DOHH2 (cell line): ENCODE data around the gene FTO.

Source experiments
- H3F3A ChIP-seq: fragments of 200-600 bp; sonication (generic), shearing (Covaris generic); 2 replicates; pipeline ENCODE4 v1.6.0; 2016; ENCODE audit warnings: antibody characterized with exemption, mild to moderate bottlenecking; ENCODE audit not compliant: control insufficient read depth, insufficient read depth
- H3K27ac ChIP-seq: fragments of 200-600 bp; sonication (generic); 2 replicates; pipeline ENCODE4 v1.5.1; 2014; ENCODE audit warnings: low read depth, mild to moderate bottlenecking, low read length, moderate library complexity
- H3K27me3 ChIP-seq: fragments of 200-600 bp; sonication (generic); 2 replicates; pipeline ENCODE4 v1.6.1; 2014; ENCODE audit warnings: mild to moderate bottlenecking, low read length, mixed read lengths; ENCODE audit not compliant: control insufficient read depth
- H3K36me3 ChIP-seq: fragments of 200-600 bp; sonication (generic); 2 replicates; pipeline ENCODE4 v1.6.1; 2014; ENCODE audit warnings: mild to moderate bottlenecking, low read length, moderate library complexity, mixed read lengths; ENCODE audit not compliant: control insufficient read depth
- H3K4me1 ChIP-seq: fragments of 200-600 bp; sonication (generic); 2 replicates; pipeline ENCODE4 v1.6.1; 2014; ENCODE audit warnings: mild to moderate bottlenecking, low read length, mixed read lengths; ENCODE audit not compliant: control insufficient read depth
- H3K4me2 ChIP-seq: fragments of 200-600 bp; sonication (generic); 2 replicates; pipeline ENCODE4 v1.6.0; 2014; ENCODE audit warnings: mild to moderate bottlenecking, low read length, moderate library complexity
- H3K4me3 ChIP-seq: fragments of 200-600 bp; sonication (generic); 2 replicates; pipeline ENCODE4 v1.5.1; 2014; ENCODE audit warnings: mild to moderate bottlenecking, low read length, mixed read lengths
- H3K79me2 ChIP-seq: fragments of 200-600 bp; sonication (generic); 2 replicates; pipeline ENCODE4 v1.6.1; 2014; ENCODE audit warnings: mild to moderate bottlenecking, low read length, mixed read lengths; ENCODE audit not compliant: control insufficient read depth
- H3K9me2 ChIP-seq: fragments of 200-600 bp; sonication (generic); replicated peaks from 2 replicates; pipeline ENCODE4 v1.6.1; 2014; ENCODE audit warnings: mild to moderate bottlenecking, low read length, mixed read lengths; ENCODE audit not compliant: control insufficient read depth
- H3K9me3 ChIP-seq: fragments of 200-600 bp; sonication (generic); 2 replicates; pipeline ENCODE4 v1.6.1; 2014; ENCODE audit warnings: antibody characterized with exemption, low read length, mixed read lengths; ENCODE audit not compliant: control insufficient read depth, insufficient read depth
- H4K20me1 ChIP-seq: fragments of 200-600 bp; sonication (generic); 2 replicates; pipeline ENCODE4 v1.6.0; 2014; ENCODE audit warnings: low read depth, mild to moderate bottlenecking, antibody characterized with exemption, low read length, moderate library complexity; ENCODE audit not compliant: control insufficient read depth, insufficient read depth
- EZH2phosphoT487 ChIP-seq: fragments of 200-600 bp; sonication (generic); IDR thresholded peaks from 2 replicates; pipeline ENCODE4 v1.6.1; 2017; ENCODE audit warnings: borderline replicate concordance, mild to moderate bottlenecking, antibody characterized with exemption, low read length, moderate library complexity, mixed read lengths
- TF ChIP-seq, protein P1 (sequence below): fragments of 200-600 bp; sonication (generic); IDR thresholded peaks from one replicate; pipeline ENCODE4 v1.5.1; 2014; ENCODE audit warnings: antibody characterized with exemption, mild to moderate bottlenecking, low read depth, low read length; ENCODE audit not compliant: poor library complexity, severe bottlenecking

The FTO gene

DNA sequence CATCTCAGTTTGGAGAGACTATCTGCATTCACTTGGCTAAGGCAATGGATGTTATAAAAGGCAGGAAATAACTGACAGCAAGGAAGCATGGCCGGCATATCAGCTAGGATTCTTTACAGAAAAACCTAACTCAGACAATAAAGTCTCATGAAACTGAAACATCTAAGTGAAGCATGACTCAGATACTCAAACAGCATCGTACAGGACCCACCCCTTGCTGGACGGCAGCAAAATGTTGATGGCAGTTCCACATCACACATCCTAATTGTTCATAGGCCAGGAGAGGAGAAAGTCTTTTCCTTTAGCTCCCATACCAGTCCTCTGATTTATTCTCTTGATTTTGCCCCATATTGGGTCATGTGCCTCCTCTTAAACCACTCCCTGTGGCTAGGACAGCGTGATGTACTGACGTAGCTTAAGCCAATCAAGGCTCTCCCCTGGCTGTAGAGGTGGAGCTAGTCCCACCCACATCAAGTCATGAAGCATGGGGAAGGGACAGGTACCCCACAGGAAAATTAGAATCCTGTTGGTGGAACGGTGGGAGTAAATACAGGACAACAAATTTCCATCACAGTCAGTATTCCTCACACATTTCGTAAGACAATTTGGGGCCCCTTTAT lies 403.7 kb downstream of the FTO start:
- Histone ChIP-seq H3K27me3 (no peaks in the 10 kb centered on the region), H3K9me3 (no peaks in the 10 kb centered on the region), H3K4me1 (no peaks in the 10 kb centered on the region), H3K4me2 (no peak overlapping the region), H3K27ac (no peak overlapping the region), H3K79me2 (no peaks in the 10 kb centered on the region), H3F3A (no peaks in the 10 kb centered on the region), H3K36me3 (no peaks in the 10 kb centered on the region), H3K4me3 (no peak overlapping the region), H4K20me1 (no peaks in the 10 kb centered on the region), H3K9me2 (no peaks in the 10 kb centered on the region)
- TF ChIP-seq, protein P1, sequence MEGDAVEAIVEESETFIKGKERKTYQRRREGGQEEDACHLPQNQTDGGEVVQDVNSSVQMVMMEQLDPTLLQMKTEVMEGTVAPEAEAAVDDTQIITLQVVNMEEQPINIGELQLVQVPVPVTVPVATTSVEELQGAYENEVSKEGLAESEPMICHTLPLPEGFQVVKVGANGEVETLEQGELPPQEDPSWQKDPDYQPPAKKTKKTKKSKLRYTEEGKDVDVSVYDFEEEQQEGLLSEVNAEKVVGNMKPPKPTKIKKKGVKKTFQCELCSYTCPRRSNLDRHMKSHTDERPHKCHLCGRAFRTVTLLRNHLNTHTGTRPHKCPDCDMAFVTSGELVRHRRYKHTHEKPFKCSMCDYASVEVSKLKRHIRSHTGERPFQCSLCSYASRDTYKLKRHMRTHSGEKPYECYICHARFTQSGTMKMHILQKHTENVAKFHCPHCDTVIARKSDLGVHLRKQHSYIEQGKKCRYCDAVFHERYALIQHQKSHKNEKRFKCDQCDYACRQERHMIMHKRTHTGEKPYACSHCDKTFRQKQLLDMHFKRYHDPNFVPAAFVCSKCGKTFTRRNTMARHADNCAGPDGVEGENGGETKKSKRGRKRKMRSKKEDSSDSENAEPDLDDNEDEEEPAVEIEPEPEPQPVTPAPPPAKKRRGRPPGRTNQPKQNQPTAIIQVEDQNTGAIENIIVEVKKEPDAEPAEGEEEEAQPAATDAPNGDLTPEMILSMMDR = no peak
- TF ChIP-seq EZH2phosphoT487 = no peak

DNA sequence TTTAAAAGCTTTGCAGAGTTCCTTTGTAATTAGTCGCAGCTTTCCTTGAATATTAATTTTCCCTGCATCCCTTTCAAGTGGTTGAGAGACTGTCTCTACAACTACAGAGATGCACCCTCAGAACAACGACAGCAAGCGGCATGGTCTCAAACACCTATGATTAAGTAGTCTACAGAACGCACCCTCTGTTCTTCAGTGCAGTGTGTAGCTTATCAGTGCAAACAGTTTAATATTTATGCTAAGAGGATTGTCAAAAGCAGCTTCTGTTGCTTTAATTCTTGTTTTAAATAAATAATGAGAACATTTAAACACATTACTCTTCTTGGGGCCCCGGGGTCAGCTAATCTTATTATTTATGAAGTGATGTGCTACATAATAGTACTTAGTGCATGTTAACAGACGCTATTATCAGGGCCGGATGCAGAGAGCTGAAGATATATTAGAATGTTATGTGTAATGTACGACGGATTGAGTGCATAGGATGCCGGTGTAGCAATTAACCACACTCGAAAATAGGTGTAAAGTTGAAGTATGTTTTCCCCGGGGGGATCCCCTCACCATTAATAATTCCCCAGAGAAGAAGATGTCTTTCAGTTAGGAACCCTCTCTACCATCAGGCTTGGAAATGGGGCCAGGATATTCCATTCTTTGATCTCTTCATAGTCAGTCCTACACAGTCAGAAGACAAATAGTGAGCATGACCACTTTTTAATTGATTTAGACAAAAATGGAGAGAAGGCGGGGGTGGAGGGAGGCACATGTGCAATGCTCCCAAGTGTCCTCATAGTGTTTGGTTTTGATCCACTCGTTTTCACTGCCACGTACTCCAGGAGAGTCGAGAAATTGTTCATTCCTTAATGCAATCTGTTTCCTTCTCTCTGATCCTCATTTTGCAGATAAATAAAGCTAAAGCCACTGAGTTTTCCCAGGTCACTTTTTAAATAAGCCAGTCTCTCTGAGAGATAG lies 406.3 kb downstream of the FTO start:
- Histone ChIP-seq H3K4me1 (no peaks in the 10 kb centered on the region), H3K4me2 (no peak overlapping the region), H3K4me3 (no peak overlapping the region), H3K27ac (no peak overlapping the region), H3K27me3 (no peaks in the 10 kb centered on the region), H3F3A (no peaks in the 10 kb centered on the region), H3K36me3 (no peaks in the 10 kb centered on the region), H3K9me2 (no peaks in the 10 kb centered on the region), H3K9me3 (no peaks in the 10 kb centered on the region), H3K79me2 (no peaks in the 10 kb centered on the region), H4K20me1 (no peaks in the 10 kb centered on the region)
- TF ChIP-seq, protein P1 = no peak
- TF ChIP-seq EZH2phosphoT487 = no peak

GRCh38 chr16:54112451-54113206 lies 408.7 kb downstream of the FTO start:
- Histone ChIP-seq H3K36me3 (no peaks in the 10 kb centered on the region), H4K20me1 (no peaks in the 10 kb centered on the region), H3K4me1 (no peaks in the 10 kb centered on the region), H3K9me2 (no peaks in the 10 kb centered on the region), H3F3A (no peaks in the 10 kb centered on the region), H3K27me3 (no peaks in the 10 kb centered on the region), H3K9me3 (no peaks in the 10 kb centered on the region), H3K4me3 (no peak overlapping the region), H3K4me2 (no peak overlapping the region), H3K27ac (no peak overlapping the region), H3K79me2 (no peaks in the 10 kb centered on the region)
- TF ChIP-seq, protein P1 = no peak
- TF ChIP-seq EZH2phosphoT487 = no peak
